SK-N-SH (cell line): ENCODE data around the gene ATP5F1D.

Experiments
- CTCF ChIP-seq: fragments of 200-600 bp; sonication (generic); IDR thresholded peaks from 2 replicates; pipeline ENCODE4 v1.6.1; 2017; ENCODE audit warnings: antibody characterized with exemption, mild to moderate bottlenecking, moderate library complexity
- REST ChIP-seq: IDR thresholded peaks from 2 replicates; pipeline ENCODE4 v1.6.1; 2012; ENCODE audit warnings: mild to moderate bottlenecking, low read depth, low read length, moderate library complexity
- SMC3 ChIP-seq: IDR thresholded peaks from 2 replicates; pipeline ENCODE4 v1.6.1; 2012; ENCODE audit warnings: low read depth, low read length, improper control_type of control experiment

GRCh38 chr19:1213391-1214286 is 27.9 kb upstream of the ATP5F1D start:
- TF ChIP-seq REST (no peak), CTCF (no peak), SMC3 (no peak)
